ENCODE results near the gene CAMK1.

DNA sequence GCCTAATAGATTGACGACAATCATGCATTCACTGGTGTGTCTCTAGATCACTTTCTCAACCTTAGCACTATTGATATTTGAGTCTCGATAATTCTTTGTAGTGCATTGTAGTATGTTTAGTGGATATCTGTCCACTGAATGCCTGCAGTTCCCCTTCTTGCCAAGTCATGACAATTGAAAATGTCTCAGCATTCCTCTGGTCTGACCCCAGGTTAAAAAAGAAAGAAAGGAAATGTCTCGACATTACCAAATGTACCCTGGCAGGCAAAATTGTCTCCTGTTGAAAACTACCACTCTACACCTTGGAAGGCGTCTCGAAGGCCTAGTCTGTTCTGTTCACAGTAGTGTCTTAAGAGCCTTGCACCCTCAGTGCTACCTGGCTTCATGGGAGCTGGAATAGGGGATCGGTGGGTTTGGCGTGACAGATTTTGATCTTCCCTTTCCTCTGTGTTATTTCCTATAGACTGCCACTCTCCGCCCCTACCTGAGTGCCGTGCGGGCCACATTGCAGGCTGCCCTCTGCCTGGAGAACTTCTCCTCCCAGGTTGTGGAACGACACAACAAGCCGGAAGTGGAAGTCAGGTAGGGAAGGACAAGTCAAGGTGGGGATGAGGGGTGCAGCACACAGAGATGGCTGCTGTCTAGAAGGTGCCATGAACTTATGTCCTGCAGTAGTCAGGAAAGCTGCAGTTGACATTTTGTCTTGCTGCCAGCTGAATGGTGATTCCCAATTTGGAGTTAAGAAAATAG lies 27.6 kb upstream of the CAMK1 start:
- TF ChIP-seq GATA3 (IDR thresholded peaks at IDR 0.05; ENCODE audit: low read depth, low read length) = no peak
- TF ChIP-seq GATA2 (IDR thresholded peaks at IDR 0.05; ENCODE audit: low read depth, low read length) = no peak
